ENCODE measurements around the gene STING1. TPM values are rescaled to one million over a fixed set of nuclear protein-coding genes. Genes with fewer than 3 reads are reported as not detected.

Gene STING1
- total and polyA plus RNA-seq, 2 of the 8 experiments (the other 6 are each of a cell fraction or from before 2014, with no cell fraction given) = 0.26 to 0.47 TPM

DNA sequence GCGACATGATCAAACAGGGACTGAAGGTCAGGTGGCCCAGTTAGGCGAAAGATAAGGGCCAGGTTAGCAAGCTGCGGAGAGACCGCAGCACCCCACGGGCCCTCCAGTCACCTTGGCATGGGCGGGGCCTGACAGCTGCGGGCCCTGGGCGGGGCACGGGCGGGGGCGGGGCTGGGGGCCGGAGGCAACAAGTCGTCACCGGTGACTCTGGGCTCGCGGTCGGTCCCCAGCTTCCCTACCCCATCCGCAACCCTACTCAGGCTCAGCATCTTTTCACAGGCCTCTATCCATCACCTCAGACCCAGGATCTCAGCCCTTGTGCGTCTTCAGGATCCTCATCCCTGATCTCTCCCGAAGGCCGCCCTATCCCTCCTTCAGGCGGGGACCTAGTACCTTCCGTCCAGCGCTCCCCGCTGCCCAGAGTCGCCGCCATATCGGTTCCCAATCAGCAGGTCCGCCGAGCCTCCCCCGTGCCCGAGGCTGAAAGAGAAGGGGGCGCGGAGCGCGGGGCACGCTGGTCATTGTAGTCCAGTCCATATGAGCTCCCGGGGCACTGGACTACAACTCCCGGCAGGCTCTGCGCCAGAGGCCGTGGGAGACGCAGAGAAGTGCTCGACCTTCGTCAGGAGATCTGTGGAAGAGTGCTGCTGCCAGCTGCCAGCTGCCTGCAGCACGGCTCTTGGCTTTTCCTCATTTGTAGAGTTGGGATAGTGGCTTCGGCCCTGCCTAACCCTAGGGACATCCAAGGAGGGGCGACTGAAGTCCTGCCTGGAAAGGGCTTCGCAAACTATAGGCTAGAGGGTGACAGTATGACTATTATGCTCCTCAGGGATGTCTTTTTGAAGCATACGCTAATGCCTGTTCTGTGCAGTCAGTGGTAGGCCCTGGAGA, 43.3 kb downstream of the STING1 start, which contains the start of gene DNAJC18 (continued):
- TF ChIP-seq SAP30 (IDR thresholded peaks at IDR 0.05; ENCODE audit: insufficient read depth, insufficient replicate concordance, low read length) (no peak), EZH2 (IDR thresholded peaks at IDR 0.05; ENCODE audit: low read depth, low read length, severe bottlenecking) (no peak), SRF (IDR thresholded peaks at IDR 0.05; ENCODE audit: low read depth, low read length) (no peak), GTF2F1 (IDR thresholded peaks at IDR 0.05; ENCODE audit: borderline replicate concordance, low read depth, low read length) (0 out of 2 replicates have a peak, but pooled peaks have one; percentile 11), MAX (IDR thresholded peaks at IDR 0.05) (peak; percentile 18; the same call in 1 of the 2 replicates), EP300 (IDR thresholded peaks at IDR 0.05; ENCODE audit: borderline replicate concordance in 1 of 2, low read depth in 2 of 2, low read length in 2 of 2) (no peak), RNF2 (IDR thresholded peaks at IDR 0.05; ENCODE audit: borderline replicate concordance, low read depth, low read length, missing control alignments, poor library complexity, severe bottlenecking) (no peak), YY1 (IDR thresholded peaks at IDR 0.05; ENCODE audit: low read depth, low read length) (peak; percentile 91), TBP (IDR thresholded peaks at IDR 0.05; ENCODE audit: low read depth, low read length) (peak; percentile 91), USF2 (IDR thresholded peaks at IDR 0.05; ENCODE audit: low read length) (no peak), JUND (IDR thresholded peaks at IDR 0.05; ENCODE audit: low read length) (no peak; the same call in 1 of the 2 replicates), GABPA (IDR thresholded peaks at IDR 0.05; ENCODE audit: borderline replicate concordance, insufficient read depth, low read length) (no peak), FOSL1 (IDR thresholded peaks at IDR 0.05; ENCODE audit: insufficient read depth, low read depth, low read length) (no peak), E2F6 (IDR thresholded peaks at IDR 0.05) (no peak; the same call in 1 of the 2 replicates), KDM1A (IDR thresholded peaks at IDR 0.05; ENCODE audit: borderline replicate concordance, low read length) (no peak)
- TF ChIP-seq, protein P1, sequence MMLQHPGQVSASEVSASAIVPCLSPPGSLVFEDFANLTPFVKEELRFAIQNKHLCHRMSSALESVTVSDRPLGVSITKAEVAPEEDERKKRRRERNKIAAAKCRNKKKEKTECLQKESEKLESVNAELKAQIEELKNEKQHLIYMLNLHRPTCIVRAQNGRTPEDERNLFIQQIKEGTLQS (IDR thresholded peaks at IDR 0.05; ENCODE audit: insufficient read depth, low read depth, low read length) = no peak
- TF ChIP-seq, protein P2, sequence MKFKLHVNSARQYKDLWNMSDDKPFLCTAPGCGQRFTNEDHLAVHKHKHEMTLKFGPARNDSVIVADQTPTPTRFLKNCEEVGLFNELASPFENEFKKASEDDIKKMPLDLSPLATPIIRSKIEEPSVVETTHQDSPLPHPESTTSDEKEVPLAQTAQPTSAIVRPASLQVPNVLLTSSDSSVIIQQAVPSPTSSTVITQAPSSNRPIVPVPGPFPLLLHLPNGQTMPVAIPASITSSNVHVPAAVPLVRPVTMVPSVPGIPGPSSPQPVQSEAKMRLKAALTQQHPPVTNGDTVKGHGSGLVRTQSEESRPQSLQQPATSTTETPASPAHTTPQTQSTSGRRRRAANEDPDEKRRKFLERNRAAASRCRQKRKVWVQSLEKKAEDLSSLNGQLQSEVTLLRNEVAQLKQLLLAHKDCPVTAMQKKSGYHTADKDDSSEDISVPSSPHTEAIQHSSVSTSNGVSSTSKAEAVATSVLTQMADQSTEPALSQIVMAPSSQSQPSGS (IDR thresholded peaks at IDR 0.05; ENCODE audit: low read length) = peak; percentile 55; the same call in 1 of the 2 replicates
